TTC549 (cell line): ENCODE measurements around the gene CTDP1.

Experiments used
- FAIRE-seq: peaks from 2 replicates; lab custom pipeline; 2012; peaks lifted over from hg19 to GRCh38; lab: Jason Lieb, UNC

CTDP1 gene, protein sequence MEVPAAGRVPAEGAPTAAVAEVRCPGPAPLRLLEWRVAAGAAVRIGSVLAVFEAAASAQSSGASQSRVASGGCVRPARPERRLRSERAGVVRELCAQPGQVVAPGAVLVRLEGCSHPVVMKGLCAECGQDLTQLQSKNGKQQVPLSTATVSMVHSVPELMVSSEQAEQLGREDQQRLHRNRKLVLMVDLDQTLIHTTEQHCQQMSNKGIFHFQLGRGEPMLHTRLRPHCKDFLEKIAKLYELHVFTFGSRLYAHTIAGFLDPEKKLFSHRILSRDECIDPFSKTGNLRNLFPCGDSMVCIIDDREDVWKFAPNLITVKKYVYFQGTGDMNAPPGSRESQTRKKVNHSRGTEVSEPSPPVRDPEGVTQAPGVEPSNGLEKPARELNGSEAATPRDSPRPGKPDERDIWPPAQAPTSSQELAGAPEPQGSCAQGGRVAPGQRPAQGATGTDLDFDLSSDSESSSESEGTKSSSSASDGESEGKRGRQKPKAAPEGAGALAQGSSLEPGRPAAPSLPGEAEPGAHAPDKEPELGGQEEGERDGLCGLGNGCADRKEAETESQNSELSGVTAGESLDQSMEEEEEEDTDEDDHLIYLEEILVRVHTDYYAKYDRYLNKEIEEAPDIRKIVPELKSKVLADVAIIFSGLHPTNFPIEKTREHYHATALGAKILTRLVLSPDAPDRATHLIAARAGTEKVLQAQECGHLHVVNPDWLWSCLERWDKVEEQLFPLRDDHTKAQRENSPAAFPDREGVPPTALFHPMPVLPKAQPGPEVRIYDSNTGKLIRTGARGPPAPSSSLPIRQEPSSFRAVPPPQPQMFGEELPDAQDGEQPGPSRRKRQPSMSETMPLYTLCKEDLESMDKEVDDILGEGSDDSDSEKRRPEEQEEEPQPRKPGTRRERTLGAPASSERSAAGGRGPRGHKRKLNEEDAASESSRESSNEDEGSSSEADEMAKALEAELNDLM

DNA sequence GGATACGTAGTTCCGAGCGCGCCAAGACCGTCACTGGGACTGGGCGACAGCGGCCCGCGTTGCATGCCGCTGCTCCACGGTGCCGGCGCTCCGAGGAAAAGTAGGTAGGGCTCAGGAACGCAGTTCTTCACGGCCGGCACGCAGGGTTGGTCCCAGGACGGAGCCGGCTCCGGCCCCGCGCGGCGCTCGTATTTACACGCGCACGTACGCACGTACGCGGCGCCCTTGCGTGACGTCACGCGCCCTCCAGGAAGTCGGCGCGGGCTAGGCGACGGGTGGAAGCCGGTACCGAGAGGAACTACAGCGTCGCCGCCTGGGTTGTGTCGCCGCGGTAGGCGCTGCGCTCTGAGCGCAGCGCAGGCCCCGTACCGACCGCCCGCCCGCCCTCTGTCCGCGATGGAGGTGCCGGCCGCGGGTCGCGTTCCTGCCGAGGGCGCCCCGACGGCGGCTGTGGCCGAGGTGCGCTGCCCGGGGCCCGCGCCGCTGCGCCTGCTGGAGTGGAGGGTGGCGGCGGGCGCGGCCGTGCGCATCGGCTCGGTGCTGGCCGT is at the start of gene CTDP1:
TSS of gene CTDP1 (plus strand) at position 252 of the 548 bp plus-strand sequence. CDS start at position 397, 145 bp downstream.
- FAIRE-seq, result no peak

DNA sequence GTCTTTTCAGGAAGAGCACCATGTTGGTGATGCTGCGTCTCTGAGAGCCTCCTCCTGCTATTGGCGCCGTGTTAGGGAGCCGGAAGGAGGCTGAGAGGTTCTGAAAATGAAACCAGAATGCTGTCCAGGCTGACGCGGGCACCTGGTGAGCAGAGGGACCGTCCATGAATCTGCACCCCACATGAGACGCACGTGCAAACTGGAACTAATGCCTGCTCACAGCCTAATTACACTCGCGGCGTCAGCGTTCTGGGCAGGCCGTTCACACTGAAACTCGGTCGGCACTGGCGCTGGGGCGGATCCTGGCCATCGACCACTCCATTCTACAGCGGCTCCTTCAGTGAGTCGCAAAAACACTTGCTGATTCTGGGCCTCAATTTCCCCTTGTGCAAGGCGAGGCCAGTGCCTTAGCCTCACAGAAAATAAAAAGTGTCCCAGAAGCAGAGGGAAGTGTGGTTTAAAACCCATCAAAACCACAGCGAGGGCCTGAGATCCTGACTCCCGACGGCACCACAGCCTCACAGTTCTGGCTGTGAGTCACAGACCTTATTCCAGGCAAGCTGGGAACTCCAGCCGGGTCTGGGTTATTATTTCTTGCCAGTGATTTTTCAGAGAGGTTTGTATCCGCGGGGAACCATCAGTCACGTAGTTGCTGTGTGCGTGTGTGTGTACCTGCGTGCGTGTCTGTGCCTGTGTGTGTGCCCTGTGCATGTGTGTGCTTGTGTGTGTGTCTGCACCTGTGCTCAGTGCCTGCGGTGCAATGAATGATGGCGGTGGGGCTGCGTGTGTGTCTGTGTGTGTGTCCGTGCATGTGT is 49.1 kb upstream of the CTDP1 start:
- no peak for FAIRE-seq

DNA sequence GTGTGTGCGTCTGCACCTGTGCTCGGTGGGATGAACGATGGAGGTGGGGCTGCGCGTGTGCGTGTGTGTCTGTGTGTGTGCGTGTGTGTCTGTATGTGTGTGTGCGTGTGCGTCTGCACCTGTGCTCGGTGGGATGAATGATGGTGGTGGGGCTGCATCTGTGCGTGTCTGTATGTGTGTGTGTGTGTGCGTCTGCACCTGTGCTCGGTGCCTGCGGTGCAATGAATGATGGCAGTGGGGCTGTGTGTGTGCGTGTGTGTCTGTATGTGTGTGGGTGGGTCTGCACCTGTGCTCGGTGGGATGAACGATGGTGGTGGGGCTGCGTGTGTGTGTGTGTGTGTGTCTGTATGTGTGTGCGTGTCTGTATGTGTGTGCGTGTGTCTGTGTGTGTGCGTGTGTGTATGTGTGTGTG is 48.5 kb upstream of the CTDP1 start:
- no peak for FAIRE-seq

DNA sequence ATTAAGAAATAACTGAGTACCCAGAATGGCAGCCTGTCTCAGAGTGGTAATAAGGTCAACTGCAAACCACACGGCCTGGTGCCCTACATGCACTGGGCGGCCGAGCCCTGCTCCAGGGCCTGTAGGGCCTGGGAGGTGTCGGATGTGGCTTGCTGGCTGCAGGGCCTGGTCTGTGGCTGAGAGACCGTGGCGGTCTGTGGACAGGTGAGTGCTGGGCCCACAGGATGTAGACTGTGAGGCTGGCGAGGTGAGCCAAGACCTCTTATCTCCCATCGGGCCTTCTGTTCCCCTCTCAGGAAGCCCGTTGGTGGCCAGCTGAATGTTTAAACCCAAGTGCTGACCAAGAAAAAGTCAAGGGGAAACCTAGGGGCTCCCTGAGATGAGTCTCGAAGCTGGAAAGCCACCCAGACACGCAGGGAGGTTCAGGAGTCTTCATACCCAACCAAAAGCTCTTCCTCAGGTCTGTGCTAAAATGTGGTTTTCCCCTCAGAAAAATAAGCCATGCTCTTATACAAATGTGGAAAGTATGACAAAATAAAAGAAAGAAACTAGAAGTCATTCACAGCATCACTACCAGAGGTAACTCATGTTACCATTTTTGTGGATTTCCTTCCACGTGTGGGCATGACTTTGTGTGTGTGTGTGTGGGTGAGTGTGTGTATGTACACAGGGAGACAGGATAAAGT is 47.7 kb upstream of the CTDP1 start:
- FAIRE-seq, result no peak

DNA sequence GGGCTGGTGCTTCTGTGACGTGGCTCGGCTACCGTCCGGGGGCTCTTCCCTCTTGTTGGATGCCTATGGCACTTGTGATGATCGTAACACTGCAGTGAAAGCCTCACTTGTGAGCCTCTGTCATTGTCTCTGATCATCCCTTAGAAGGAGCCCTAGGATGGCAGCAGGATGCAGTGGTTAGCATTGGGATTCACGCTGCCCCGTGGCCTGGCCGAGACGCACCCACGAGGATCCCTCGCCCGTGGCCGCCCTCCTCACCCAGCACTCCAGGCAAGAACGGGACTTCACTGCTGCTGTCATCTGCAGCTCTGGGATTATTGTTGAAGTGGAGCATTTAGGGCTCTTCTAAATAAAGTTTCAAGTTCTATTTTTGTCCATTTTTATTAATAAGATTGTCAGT is 46.8 kb upstream of the CTDP1 start:
- FAIRE-seq, result no peak

DNA sequence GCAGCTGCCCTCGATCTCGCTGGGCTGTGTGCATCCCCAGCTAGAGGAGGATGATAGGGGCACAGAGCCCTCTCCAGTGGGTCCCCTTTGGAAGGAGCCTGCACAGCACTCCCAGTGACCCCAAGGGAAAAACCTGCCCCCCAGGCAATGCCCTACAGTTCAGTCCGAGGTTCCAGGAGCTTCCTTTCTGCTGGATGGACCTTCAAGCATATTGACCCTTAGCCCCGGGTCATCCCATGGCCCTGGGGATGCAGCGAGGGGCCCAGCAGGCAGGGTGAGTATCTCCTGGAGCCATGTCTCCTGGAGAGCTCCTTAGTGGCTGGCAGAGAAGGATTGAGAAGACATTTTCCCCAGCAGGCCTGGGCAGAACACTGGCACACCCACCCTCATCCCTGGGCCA is 45.4 kb upstream of the CTDP1 start:
- FAIRE-seq, result no peak

DNA sequence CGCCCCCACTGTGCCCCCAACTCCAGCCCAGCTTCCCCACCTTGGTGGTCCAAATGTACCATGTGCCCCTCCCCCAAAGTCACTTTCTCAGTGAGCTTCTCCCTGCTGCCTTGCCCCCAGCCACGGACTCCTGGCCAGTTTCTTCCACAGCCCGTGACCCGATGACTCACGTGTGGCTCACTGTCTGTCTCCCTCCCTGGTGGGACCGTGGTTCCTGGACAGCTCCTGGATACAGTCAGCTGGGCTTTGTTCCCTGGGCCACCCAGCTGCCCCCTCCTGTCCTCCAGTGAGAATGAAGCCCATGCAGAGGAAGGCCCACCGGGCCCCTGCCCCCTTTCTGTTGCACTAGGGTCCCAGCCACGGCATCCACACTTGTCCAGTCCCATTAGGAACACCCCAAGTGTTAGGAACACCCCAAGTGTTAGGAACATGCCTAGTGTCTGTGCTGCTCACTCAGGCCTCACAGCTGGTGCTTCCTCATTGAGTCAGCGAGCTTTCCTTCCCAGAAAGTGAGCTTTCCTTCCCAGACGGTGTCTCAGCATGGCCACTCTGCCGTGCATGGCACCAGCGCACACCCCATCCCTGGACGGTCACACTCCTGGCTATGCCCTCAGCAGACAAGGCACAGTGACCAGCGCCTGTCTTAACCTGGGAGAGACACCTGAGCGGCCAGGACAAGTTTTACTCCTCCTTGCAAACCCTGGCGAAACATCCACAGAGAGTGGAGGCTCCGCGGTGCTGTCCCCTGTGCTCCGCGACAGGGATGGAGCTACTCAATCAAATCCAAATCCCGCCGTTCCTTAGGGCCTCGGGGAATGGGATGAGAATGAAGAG is 44.8 kb upstream of the CTDP1 start:
- no peak for FAIRE-seq

DNA sequence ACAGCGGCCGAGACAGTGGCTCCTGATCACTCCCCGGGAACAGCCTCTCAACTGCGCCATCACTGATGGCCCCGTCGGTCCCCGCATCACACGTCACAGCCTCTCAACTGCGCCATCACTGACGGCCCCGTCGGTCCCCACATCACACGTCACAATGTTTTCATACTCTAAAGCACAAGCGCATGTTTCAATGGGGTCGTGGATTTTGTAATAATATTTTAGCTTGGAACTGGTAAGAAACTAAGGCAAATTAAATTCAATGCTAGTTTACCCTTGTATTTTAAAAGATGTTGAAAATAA is 44.2 kb upstream of the CTDP1 start:
- FAIRE-seq, result no peak

DNA sequence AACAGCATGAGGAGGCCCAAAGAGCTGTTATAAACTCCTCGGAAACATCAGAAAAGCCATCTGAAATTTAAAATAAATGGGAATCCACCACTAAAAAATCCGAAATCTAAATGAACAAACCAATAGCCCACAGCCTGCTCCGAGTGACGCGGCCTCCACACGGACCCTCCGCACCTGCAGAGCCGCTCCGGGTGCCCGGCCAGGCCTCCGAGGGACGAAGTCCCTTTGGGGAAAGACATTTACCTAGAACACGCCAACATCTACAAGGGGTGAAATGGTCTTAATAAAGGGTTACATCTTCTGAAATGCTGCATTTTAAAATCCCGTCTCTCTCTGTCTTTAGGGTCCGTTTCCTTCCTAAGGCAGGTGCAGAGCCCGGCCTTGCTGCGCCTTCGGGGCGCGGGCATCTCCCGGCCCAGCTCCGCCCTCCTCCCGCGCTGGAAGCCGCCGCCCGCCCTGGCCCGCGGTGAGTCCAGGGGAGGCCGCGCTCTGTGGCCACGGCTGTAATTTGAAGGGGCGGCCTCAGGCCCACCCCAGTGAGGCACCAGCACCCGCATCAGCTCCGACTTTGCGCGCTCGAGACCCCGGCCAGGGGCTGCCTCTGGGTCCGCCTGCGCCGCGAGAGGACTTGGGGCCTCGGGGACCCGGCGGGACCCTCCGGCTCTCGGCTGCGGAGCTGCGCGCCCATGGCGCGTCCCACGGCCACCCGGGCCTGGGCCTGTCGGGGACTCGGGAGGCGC is 42.3 kb upstream of the CTDP1 start:
- no peak for FAIRE-seq

DNA sequence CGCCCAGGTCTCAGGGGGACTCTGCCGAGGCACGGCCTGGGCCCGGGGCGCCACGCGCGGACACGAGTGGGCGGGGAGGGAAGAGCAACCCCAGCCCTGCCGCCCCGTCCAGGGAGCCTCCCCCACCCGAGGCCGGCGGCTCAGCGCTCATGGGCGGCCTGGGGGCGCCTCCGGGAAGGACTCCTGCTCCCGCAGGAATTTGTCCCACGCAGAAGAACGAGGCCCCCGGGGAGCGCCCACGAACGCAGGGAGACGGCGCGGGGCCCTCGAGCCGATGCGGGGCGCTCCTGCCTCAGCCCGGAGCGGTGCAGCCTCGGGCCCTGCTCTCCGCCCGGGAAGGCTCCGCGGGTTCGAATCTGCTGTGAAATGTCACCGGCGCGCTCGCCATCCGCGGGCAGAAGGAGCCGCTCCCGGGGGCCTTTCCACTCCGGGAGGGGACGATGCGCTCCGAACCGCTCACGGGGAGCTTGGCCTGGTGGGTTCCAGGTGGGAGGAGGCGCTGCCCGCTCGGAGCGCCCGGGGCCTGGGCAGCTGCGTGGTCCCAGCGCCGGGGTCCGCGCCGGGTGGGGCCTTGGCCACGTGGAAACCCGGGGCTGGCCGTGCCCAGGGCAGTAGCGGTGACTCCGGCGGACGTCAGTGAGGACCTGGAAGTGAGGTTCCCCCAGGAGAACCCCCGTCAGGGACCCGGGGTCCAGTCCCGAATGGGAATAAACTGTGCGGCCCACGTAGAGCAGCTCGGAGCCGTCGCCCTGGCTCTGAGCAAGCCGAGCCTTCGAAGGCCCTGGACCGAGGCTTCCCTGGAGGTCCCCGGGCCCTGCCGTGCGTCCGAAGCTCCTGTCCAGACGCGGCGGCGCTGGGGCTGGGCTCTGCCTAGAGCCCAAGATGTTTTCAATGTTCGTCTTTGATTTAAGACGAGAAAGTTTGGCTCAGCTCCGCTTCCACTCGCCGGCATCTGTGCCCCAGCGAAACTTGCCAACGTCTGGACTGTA is 41.4 kb upstream of the CTDP1 start:
- FAIRE-seq, result no peak

DNA sequence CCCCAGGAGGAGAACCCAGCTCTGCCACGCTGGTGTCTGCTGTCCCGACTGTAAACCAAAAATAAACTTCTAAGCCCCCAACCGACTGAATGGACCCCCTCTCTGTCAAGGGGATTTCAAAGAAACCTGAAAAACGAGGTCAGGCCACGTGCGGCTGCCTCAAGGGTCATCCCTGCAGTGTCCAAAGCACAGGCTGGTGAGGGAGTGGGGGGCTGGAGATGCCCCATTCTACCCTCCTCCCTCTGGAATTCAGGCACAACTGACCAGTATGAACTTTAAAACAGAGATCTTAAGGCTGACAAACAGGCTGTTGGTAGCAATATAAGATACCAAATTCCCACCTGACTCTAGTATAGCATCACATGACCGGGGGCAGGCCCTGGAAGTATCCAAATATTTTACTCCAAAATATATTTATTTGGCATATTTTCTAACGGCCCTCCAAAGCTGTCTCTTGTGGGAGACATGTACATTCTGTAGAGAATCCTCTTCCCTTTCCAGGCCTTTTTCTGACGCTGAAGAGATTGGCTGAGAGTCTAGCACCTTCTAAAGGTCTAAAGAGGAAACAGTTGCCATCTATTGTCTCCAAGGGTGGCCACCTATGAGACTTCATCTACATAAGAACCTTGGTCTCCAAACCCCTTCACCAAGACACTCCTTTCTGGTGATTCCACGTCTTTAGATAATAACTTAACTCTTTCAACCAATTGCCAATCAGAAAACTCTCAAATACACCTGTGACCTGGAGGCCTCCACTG is 40.4 kb upstream of the CTDP1 start:
- no peak for FAIRE-seq

DNA sequence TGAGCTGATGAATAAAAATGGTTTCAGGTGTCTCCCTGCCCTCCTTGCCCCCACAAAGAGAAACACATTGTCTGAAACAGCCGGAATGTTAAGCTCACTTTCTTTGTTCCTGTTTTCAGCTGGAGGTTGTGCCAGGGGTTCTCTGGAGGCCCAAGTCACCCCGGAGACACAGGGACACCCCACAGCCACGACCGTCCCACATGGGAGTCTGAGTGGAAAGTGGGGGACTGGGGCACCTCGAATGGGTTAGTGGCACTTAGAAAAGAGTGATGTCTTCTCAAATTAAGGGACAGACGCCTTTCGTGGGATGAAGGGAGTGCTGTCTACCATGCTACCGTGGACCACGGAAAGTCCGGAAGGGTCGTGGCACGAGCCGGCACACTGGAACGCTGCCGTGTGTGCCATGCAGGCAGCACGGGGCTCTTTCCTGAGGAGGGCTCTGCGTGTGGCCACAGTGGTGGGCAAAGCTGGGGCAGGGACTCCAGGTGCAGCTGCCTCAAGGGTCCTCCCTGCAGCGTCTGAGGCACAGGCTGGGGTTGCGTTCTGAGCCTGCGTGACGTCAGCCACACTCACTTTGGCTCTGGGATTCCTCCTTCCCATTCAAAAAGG is 39.4 kb upstream of the CTDP1 start:
- no peak for FAIRE-seq

DNA sequence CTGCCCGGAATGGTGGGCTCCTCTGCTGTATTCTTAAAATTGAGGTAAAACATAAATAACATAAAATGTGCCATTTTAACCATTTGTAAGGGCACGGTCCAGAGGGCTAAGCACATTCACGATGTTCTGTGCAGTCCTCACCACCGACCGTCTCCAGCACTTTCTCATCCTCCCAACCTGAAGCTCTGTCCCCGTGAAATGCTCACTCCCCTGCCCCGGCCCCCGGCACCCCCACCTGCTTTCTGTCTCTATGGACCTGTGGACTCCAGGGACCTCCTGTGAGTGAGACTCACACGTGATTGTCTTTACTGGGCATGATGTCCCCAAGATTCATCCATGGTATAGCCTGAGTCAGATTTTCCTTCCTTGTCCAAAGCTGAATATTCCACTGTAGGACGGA is 38.7 kb upstream of the CTDP1 start:
- FAIRE-seq, result no peak

DNA sequence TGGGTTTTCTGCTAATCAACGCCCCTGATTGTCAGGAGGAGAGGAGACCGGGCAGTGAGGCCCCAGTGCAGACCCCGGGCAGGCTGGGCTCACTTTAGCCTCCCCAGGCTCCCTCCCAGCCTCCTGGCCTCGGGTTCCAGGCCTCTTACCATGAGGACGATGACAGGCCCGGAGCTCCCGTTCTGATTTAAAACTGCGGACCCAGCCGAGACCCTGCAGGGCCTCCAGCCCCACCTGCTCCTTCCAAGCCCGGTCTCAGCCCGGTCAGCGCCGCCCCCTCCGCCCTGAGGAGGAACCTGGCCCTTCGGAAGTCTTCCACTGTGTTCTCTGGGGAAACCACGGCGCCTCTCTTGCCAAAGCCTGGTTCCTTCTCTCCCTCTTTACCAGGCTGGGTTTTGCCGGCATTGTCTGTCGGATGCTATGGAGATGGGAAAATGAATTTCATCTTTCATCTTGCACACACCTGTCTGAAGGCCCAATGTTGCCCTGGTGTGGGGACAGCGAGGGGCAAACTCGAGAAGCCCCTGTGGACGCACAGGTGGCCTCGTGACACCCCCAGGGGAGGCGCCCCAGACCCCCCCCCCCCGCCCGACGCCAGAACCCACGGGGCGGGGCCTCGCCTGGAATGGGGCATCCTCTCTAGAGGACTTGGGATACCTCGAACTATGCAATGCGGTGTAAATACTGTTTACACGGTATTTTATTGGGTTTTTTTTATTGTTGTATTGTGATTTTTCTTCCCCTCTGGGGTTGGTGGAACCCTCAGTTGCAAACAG is 37.7 kb upstream of the CTDP1 start:
- no peak for FAIRE-seq

DNA sequence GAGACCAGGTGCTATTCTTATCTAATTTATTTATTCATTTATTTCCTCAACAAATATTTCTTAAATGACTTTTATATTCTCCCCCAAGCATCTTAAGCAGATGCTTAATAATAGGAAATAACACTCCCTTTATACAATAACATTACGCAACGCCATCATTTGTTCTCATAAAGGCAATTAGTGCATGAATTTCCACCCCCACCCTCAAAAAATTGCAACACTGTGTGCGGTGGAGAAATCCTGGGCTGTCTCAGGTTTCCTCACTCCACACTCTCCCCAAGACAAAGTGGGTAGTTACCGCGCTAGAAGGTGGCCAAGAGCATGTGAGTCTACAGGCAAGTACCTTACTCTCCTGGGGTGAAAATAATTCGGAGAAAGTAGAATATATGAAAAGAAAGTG is 37.0 kb upstream of the CTDP1 start:
- FAIRE-seq, result no peak

DNA sequence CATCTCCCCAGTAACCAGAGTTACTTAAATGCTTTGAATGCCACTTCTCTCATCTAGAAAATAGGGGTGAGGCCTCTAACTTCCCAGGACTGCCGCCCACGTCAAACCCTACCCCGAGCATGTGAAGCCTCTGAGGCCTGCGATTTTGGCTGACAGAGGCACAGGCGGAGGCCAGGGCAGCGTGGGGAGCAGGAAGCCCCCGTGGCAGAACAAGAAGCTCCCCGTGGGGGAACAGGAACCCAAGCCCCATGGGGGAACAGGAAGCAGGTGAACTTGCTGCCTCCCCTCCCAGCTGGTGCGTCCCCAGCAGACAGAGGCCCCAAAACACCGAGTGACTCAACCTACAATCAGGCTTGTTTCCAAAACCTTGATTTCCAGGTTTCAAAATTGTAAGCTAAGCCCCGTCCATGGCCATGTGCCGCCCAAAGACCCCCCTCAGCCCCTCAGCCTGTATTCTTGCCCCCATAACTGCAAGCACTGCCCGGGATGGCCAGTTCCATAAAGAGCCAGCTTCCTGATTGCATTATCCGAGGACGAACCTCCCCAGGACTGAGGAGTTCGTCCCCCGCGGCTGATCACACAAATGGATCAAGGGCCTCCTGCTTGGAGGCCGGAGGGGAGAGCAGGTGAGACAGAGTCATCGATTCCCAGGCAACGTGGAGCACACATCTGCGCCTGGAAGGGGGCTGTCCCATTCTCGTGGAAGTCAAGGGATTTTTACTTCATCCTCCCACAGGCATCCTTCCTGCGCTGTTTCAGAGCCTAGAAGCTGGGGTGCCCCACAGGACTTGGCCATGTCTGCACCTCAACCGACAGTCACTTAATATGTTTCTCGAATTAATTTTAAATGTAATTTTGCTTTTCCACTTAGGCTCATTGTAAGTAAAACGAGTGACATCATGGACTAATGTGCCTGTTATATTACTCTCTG is 36.3 kb upstream of the CTDP1 start:
- no peak for FAIRE-seq
